ENCODE measurements around the gene LPCAT3.

LPCAT3 gene

DNA sequence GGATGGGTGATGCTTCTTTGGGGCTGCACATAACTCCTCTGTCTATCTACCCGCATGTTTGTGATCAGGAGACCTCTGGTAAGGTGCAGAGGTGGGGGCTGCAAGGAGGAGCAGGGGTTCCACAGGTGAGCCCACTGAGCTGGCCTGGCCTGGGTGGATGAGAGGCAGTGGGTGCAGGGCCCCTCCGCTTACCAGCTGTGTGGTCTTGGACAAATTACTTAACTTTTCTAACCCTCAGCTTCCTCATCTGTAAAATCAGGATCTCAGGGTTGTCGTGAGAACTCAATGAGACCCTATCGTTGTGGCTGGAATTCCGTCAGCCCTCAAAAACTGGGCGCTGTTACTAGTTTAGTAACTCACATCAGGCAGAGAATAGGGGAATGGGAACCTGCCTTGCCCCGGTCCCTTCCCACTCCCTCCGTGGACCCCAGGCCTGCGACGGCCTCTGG lies 59.6 kb downstream of the LPCAT3 start:
- Histone ChIP-seq H3K9ac (ENCODE audit: low read depth, low read length) (no peak overlapping the region), H3K27me3 (ENCODE audit: control insufficient read depth, insufficient read depth, low read length) (no peaks in the 10 kb centered on the region), H3K27ac (ENCODE audit: low read depth, low read length) (no peak overlapping the region), H3K36me3 (ENCODE audit: control insufficient read depth, insufficient read depth, low read length) (peaks cover 2% of the 10 kb centered on the region), H3K9me3 (ENCODE audit: control insufficient read depth, insufficient read depth, low read length) (no peaks in the 10 kb centered on the region), H3K4me1 (ENCODE audit: control insufficient read depth, insufficient read depth, low read length) (peaks cover 20% of the 10 kb centered on the region), H3K4me3 (ENCODE audit: low read depth, low read length) (no peak overlapping the region)

DNA sequence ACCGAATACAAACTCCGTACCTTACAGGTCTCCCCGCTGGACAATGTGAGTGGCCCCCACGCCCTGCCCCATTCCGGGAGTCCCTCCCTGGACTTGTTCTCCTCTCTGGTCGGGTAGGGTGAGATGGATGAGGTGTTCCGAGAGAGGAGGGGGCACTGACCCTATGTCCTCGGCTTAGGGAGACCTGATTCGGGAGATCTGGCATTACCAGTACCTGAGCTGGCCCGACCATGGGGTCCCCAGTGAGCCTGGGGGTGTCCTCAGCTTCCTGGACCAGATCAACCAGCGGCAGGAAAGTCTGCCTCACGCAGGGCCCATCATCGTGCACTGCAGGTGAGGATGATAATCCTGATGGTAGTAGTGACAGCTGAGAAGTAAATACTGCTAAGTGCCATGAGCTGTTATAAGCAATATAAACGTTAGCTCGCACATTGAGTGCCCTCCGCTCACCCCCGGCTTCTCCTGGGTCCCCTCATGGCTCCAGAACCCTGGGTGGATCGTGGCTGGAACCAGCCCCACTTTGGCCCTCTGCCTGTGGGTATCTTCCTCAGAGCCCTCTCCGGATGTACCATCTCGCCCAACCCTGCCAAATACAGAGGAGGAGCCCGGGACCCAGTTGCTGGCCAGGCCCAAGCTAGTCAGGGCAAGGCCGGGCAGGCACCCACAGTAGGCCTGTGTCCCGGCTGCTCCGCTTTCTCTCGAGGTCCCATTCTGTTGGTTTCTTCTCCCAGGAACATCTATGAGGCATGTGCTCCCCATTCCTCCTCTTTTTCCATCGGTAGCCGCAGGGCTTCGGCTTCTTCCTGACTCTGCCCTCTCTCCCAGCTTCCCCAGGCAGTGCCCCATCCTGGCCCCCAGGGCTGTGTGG lies 60.3 kb downstream of the LPCAT3 start:
- Histone ChIP-seq H3K9ac (ENCODE audit: low read depth, low read length) (no peak overlapping the region), H3K27me3 (ENCODE audit: control insufficient read depth, insufficient read depth, low read length) (no peaks in the 10 kb centered on the region), H3K4me1 (ENCODE audit: control insufficient read depth, insufficient read depth, low read length) (peaks cover 20% of the 10 kb centered on the region), H3K27ac (ENCODE audit: low read depth, low read length) (no peak overlapping the region), H3K36me3 (ENCODE audit: control insufficient read depth, insufficient read depth, low read length) (peaks cover 2% of the 10 kb centered on the region), H3K9me3 (ENCODE audit: control insufficient read depth, insufficient read depth, low read length) (no peaks in the 10 kb centered on the region), H3K4me3 (ENCODE audit: low read depth, low read length) (no peak overlapping the region)

DNA sequence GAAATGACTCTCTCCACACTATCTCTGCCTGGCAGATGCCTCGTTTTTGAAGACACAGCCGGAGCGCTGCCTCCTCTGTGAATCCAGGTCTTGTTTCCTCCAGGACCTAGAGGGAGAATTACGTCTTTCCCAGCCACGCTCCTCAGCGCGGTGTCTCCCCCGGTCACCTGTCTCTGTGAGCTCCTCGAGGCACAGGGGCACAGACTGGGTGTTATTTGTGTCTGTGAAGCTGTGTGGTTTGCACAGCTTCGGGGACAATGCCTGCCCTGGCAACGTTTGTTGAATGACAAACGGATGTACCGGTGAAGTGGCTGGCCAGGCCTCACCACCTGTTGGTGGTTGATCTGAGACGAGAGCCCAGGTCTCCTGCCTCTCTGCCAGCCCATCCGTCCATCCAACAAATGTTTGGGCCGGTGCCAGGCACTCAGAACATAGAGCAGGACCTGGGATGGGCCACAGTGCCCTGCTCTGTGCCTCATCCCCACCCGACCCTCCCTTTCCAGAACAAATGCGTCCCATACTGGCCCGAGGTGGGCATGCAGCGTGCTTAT lies 61.0 kb downstream of the LPCAT3 start:
- Histone ChIP-seq H3K4me3 (ENCODE audit: low read depth, low read length) (no peak overlapping the region), H3K27me3 (ENCODE audit: control insufficient read depth, insufficient read depth, low read length) (no peaks in the 10 kb centered on the region), H3K9ac (ENCODE audit: low read depth, low read length) (no peak overlapping the region), H3K9me3 (ENCODE audit: control insufficient read depth, insufficient read depth, low read length) (no peaks in the 10 kb centered on the region), H3K36me3 (ENCODE audit: control insufficient read depth, insufficient read depth, low read length) (peaks cover 2% of the 10 kb centered on the region), H3K27ac (ENCODE audit: low read depth, low read length) (no peak overlapping the region), H3K4me1 (ENCODE audit: control insufficient read depth, insufficient read depth, low read length) (peaks cover 14% of the 10 kb centered on the region)

DNA sequence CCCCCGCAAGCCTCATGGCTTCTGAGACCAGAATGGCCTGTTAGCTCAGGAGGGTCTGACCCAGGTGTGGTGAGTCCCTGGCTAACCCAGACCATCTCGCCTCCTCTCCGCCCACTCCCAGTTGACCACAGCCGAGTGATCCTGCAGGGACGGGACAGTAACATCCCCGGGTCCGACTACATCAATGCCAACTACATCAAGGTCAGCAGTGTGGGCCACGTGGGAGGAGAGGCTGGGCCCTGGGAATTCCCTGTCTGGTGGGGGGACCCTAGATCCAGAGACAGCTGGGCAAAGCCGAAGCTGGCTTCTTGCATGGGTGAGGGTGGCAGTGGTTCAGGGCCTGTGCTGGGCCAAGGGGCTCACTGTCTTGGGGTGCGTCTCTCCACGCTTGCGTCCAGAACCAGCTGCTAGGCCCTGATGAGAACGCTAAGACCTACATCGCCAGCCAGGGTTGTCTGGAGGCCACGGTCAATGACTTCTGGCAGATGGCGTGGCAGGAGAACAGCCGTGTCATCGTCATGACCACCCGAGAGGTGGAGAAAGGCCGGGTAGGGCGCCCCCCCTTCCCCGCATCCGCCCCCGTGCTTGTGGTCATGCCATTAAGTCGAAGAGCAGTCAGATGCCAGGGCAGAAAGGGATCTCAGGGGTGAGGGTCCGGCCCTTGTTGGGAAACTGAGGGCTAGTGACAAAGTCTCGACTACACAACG lies 62.1 kb downstream of the LPCAT3 start:
- Histone ChIP-seq H3K9ac (ENCODE audit: low read depth, low read length) (no peak overlapping the region), H3K27ac (ENCODE audit: low read depth, low read length) (no peak overlapping the region), H3K27me3 (ENCODE audit: control insufficient read depth, insufficient read depth, low read length) (no peaks in the 10 kb centered on the region), H3K9me3 (ENCODE audit: control insufficient read depth, insufficient read depth, low read length) (no peaks in the 10 kb centered on the region), H3K4me1 (ENCODE audit: control insufficient read depth, insufficient read depth, low read length) (peaks cover 4% of the 10 kb centered on the region), H3K36me3 (ENCODE audit: control insufficient read depth, insufficient read depth, low read length) (peaks cover 2% of the 10 kb centered on the region), H3K4me3 (ENCODE audit: low read depth, low read length) (no peak overlapping the region)

DNA sequence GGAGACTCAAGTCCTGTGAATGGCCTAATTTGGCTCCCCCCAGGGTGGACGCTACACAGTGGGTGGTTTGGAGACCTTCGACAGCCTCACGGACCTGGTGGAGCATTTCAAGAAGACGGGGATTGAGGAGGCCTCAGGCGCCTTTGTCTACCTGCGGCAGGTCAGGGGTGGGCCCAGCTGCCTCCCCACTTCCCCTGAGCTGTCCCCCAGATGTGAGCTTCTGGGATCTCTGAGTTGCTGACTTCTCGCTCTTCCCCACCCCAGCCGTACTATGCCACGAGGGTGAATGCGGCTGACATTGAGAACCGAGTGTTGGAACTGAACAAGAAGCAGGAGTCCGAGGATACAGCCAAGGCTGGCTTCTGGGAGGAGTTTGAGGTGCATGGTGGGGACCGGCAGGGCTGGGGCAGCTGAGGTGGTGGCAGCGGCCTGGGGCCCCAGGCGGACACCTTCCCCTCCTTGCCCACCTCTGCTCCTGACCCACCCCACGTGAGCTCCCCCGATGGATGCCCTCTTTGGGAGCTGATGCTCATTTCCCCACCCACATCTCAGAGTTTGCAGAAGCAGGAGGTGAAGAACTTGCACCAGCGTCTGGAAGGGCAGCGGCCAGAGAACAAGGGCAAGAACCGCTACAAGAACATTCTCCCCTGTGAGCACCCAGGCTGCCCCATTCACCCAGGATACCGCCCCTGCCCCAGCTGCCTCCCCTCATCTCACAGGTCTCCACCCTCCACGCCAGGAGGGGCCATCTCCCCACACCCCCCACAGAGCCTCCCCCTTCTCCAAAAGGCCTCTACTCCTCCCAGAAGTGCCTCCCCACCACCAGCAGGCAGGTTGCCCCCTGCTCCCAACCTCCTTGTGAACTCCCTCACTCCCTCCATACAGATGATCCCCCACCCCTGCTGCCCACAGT lies 62.9 kb downstream of the LPCAT3 start:
- H3K36me3 ChIP-seq (ENCODE audit: control insufficient read depth, insufficient read depth, low read length) = peaks cover 2% of the 10 kb centered on the region
- no peaks in the 10 kb centered on the region for H3K27me3 ChIP-seq (ENCODE audit: control insufficient read depth, insufficient read depth, low read length)
- H3K4me3 ChIP-seq (ENCODE audit: low read depth, low read length) = no peak overlapping the region
- H3K9ac ChIP-seq (ENCODE audit: low read depth, low read length) = no peak overlapping the region
- H3K9me3 ChIP-seq (ENCODE audit: control insufficient read depth, insufficient read depth, low read length) = no peaks in the 10 kb centered on the region
- H3K27ac ChIP-seq (ENCODE audit: low read depth, low read length) = no peak overlapping the region
- no peaks in the 10 kb centered on the region for H3K4me1 ChIP-seq (ENCODE audit: control insufficient read depth, insufficient read depth, low read length)

DNA sequence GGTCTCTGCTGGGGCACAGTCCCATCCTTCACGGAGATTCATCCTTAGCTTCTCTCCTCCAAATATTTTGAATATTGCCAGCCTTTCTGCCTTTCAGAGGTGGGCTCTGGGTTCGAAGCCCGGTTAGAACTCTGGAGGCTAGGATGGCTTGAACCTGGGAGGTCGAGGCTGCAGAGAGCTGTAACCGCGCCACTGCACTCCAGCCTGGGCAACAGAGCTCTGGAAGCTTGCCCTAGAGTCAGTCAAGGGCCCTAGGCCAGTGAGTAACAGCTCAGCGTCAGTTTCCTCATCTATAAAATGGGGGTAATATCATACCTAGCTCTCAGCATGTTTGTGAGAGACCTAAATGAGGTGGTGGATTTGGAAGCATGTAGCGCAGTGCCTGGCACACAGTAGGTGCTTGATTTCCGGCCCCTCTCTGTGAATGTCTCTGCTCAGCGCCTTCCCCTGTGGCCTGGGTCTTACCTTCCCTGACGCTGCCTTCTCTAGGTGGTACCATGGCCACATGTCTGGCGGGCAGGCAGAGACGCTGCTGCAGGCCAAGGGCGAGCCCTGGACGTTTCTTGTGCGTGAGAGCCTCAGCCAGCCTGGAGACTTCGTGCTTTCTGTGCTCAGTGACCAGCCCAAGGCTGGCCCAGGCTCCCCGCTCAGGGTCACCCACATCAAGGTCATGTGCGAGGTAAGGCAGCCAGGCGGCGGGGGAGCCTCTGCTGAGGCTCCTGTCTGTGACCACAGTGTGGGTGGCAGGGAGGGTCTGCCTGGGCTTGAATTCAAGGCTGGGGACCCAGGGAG lies 63.8 kb downstream of the LPCAT3 start:
- H3K4me3 ChIP-seq (ENCODE audit: low read depth, low read length) = no peak overlapping the region
- H3K9me3 ChIP-seq (ENCODE audit: control insufficient read depth, insufficient read depth, low read length) = no peaks in the 10 kb centered on the region
- H3K27ac ChIP-seq (ENCODE audit: low read depth, low read length) = no peak overlapping the region
- H3K9ac ChIP-seq (ENCODE audit: low read depth, low read length) = no peak overlapping the region
- peaks cover 2% of the 10 kb centered on the region for H3K36me3 ChIP-seq (ENCODE audit: control insufficient read depth, insufficient read depth, low read length)
- no peaks in the 10 kb centered on the region for H3K4me1 ChIP-seq (ENCODE audit: control insufficient read depth, insufficient read depth, low read length)
- no peaks in the 10 kb centered on the region for H3K27me3 ChIP-seq (ENCODE audit: control insufficient read depth, insufficient read depth, low read length)

DNA sequence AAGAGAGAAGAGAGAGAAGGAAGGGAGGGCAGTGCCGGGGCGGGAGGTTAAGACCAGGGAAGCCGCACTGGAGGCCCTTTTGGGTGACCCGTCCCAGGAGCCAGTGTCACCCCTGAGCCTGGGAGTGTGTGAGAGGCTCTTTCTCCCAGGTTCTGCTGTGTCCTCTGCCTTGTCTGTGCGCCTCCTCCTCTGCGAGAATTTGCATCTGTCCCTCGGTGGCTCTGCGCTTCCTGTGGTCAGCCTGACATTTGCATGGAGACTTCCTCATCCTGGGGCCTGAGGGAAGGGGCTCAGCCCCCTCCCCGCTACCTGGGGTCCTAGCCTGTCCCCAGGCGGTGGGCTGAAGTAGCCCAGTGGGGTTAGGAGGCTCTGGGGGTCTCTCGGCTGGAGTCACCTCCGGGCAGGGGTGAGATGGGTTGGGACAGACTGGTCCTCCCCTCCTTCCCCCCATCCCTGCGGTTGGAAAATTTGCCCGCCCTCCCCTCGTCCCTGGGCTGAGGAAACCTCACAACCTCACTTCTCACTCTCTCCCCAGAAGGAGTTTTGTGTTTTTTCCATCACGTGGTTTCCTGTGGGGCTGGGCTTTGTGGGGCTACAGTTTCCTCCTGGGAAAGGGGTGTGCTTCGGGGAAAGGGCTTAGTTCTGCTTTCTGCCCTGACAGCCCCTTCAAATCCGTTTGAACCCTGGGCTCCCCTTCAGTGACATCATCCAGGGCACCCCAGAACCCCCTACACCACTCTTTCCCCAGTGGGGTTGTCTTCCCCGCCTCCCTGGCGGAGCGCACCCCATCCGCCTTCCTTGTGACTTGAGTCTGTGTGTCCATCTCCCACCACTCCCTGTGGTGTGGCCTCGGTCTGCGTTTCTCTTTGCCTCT lies 64.6 kb downstream of the LPCAT3 start:
- Histone ChIP-seq H3K36me3 (ENCODE audit: control insufficient read depth, insufficient read depth, low read length) (peaks cover 2% of the 10 kb centered on the region), H3K9ac (ENCODE audit: low read depth, low read length) (no peak overlapping the region), H3K4me1 (ENCODE audit: control insufficient read depth, insufficient read depth, low read length) (no peaks in the 10 kb centered on the region), H3K4me3 (ENCODE audit: low read depth, low read length) (no peak overlapping the region), H3K9me3 (ENCODE audit: control insufficient read depth, insufficient read depth, low read length) (no peaks in the 10 kb centered on the region), H3K27ac (ENCODE audit: low read depth, low read length) (no peak overlapping the region), H3K27me3 (ENCODE audit: control insufficient read depth, insufficient read depth, low read length) (no peaks in the 10 kb centered on the region)

DNA sequence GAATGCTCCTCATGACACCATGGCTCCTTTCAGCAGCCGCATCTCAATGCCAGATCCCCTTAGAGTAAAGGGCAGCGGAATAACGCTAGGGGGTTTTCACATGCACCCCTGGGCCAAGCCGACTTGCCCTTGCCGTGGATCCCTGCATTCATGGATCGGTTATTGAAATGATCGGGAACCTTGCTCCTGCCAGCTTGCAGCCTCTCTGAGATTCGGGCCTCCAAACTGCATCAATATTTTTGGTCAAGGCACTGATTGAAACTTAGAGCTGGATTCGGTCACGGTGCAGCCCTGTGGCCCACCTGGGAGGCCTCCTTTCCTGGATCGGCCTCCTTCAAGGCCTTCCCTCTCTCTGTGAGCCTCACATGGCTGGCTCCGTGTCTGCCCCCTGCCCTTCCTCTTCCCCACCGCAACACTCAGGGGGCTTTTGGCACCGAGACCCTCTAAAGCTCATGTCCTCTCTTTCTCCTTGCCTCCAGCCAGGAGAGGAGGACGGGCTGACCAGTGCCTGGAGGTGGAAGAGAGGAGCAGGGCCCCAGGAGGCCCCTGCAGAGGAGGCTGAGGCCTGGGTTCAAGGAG lies 65.3 kb downstream of the LPCAT3 start:
- Histone ChIP-seq H3K27me3 (ENCODE audit: control insufficient read depth, insufficient read depth, low read length) (no peaks in the 10 kb centered on the region), H3K36me3 (ENCODE audit: control insufficient read depth, insufficient read depth, low read length) (peaks cover 2% of the 10 kb centered on the region), H3K9me3 (ENCODE audit: control insufficient read depth, insufficient read depth, low read length) (no peaks in the 10 kb centered on the region), H3K9ac (ENCODE audit: low read depth, low read length) (no peak overlapping the region), H3K4me3 (ENCODE audit: low read depth, low read length) (no peak overlapping the region), H3K27ac (ENCODE audit: low read depth, low read length) (no peak overlapping the region), H3K4me1 (ENCODE audit: control insufficient read depth, insufficient read depth, low read length) (no peaks in the 10 kb centered on the region)

DNA sequence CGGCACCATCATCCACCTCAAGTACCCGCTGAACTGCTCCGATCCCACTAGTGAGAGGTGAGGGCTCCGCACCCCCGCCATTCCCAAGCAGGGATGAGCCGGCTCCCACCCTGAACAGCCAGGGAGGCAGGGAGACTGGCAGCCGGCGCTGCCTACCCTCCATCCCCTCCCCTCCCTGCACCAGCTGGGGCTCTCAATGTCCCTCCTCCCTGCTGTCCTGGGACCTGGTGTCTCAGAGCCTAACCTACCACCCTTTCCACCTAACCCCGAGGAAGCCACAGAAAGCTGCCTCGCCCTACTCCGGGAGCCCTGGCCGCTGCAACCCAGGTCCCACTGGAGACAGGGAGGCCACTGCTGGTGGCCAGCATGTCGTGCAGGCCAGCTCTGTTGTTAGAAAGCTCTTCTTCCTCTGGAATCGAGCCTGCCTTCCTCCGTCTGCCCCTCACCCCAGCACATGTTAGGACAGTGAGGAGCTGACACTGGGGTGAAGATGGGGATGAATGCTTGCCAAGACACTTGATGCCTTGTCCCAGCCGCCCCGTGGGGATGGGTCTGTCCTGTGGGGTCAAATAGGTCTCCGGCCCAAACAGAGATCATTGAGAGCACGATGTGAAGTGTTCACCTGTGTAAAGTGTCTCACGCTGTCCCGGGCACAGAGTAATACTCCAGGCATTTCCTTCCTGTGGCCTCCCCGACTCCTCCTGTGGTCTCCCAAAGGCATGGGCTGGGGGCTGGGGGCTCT lies 66.0 kb downstream of the LPCAT3 start:
- peaks cover 2% of the 10 kb centered on the region for H3K36me3 ChIP-seq (ENCODE audit: control insufficient read depth, insufficient read depth, low read length)
- H3K27ac ChIP-seq (ENCODE audit: low read depth, low read length) = no peak overlapping the region
- H3K9ac ChIP-seq (ENCODE audit: low read depth, low read length) = no peak overlapping the region; the same call in 1 of the 2 replicates
- no peaks in the 10 kb centered on the region for H3K9me3 ChIP-seq (ENCODE audit: control insufficient read depth, insufficient read depth, low read length)
- H3K4me3 ChIP-seq (ENCODE audit: low read depth, low read length) = no peak overlapping the region
- no peaks in the 10 kb centered on the region for H3K4me1 ChIP-seq (ENCODE audit: control insufficient read depth, insufficient read depth, low read length)
- H3K27me3 ChIP-seq (ENCODE audit: control insufficient read depth, insufficient read depth, low read length) = no peaks in the 10 kb centered on the region

All from HUES48 (cell line).